DMS153 treated with DMSO at 0.1 percent for 48 hours (cell line): ENCODE results near the gene NOL4L.
"Not testable (repeated sequence)": the region's sequence is repeated elsewhere in the genome, so short reads cannot be mapped to it uniquely, and the experiment has no call there.

Source experiments
- DNase-seq: peaks from one replicate; lab custom pipeline; 2025; ENCODE audit not compliant: unreplicated experiment; lab: John Stamatoyannopoulos, UW

NOL4L gene

DNA sequence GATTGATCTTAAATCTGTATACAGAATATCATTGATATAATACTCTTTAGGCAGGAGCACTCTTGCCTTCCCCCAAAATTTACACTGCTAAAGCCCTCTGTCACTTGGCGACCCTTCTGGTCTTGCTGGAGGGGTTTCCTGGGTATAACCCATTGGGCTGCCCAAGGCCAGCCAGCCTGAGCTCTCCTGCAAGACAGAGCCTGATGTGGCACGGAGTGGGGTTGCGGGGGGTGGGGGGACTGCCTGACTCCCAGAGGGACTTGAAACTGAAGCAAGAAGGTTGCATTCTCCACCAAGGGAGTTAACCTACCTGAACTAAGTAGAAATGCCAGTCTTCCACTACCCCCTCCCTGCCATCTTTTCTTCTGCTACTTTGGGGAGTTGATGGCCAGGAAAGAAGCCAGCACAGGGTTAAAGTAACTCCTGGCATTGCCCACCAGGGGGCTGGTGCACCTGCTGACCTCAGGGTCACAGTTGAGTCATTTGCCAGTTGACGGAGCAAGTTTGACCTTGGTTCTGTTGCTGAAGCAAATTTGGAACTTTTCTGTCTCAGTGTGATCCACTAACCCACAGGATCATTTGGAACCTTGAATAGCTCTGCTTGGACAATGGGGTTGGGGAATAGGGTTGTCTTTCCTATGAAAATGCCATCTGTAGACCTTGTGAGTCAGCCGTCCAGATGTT, 147.6 kb downstream of the NOL4L start:
- DNase-seq: no peak

DNA sequence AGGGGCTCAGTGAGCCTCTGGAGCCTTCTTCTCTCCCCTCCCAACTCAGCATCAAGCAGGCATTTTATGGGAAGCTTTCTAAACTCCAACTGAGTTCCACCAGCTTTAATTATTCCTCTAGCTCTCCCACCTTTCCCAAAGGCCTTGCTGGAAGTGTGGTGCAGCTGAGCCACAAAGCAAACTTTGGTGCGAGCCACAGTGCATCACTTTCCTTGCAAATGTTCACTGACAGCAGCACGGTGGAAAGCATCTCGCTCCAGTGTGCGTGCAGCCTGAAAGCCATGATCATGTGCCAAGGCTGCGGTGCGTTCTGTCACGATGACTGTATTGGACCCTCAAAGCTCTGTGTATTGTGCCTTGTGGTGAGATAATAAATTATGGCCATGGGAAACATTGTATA, 148.2 kb downstream of the NOL4L start:
- no peak for DNase-seq

DNA sequence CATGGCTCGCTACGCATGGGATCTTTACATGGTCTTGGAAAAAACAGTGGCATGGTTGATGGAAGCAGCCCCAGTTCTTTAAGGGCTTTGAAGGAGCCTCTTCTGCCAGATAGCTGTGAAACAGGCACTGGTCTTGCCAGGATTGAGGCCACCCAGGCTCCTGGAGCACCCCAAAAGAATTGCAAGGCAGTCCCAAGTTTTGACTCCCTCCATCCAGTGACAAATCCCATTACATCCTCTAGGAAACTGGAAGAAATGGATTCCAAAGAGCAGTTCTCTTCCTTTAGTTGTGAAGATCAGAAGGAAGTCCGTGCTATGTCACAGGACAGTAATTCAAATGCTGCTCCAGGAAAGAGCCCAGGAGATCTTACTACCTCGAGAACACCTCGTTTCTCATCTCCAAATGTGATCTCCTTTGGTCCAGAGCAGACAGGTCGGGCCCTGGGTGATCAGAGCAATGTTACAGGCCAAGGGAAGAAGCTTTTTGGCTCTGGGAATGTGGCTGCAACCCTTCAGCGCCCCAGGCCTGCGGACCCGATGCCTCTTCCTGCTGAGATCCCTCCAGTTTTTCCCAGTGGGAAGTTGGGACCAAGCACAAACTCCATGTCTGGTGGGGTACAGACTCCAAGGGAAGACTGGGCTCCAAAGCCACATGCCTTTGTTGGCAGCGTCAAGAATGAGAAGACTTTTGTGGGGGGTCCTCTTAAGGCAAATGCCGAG, 148.8 kb downstream of the NOL4L start:
- no peak for DNase-seq

DNA sequence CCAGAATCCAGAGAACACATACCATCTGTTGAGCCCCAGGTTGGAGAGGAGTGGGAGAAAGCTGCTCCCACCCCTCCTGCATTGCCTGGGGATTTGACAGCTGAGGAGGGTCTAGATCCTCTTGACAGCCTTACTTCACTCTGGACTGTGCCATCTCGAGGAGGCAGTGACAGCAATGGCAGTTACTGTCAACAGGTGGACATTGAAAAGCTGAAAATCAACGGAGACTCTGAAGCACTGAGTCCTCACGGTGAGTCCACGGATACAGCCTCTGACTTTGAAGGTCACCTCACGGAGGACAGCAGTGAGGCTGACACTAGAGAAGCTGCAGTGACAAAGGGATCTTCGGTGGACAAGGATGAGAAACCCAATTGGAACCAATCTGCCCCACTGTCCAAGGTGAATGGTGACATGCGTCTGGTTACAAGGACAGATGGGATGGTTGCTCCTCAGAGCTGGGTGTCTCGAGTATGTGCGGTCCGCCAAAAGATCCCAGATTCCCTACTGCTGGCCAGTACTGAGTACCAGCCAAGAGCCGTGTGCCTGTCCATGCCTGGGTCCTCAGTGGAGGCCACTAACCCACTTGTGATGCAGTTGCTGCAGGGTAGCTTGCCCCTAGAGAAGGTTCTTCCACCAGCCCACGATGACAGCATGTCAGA, 149.6 kb downstream of the NOL4L start:
- no peak for DNase-seq

- DNase-seq: no peak
Observed at GRCh38 chr20:32434434-32434833, 150.7 kb downstream of the NOL4L start.

DNA sequence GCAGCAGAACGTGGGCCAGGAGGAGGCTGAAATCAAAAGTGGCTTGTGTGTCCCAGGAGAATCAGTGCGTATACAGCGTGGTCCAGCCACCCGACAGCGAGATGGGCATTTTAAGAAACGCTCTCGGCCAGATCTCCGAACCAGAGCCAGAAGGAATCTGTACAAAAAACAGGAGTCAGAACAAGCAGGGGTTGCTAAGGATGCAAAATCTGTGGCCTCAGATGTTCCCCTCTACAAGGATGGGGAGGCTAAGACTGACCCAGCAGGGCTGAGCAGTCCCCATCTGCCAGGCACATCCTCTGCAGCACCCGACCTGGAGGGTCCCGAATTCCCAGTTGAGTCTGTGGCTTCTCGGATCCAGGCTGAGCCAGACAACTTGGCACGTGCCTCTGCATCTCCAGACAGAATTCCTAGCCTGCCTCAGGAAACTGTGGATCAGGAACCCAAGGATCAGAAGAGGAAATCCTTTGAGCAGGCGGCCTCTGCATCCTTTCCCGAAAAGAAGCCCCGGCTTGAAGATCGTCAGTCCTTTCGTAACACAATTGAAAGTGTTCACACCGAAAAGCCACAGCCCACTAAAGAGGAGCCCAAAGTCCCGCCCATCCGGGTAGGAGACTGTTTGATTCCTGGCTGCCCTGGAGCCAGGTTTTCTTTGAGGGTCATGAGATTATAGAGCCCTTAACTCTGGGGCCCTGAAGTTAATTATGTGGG, 151.7 kb downstream of the NOL4L start:
- DNase-seq: no peak

GRCh38 chr20:32432277-32432676, 152.9 kb downstream of the NOL4L start:
- DNase-seq: no peak

DNA sequence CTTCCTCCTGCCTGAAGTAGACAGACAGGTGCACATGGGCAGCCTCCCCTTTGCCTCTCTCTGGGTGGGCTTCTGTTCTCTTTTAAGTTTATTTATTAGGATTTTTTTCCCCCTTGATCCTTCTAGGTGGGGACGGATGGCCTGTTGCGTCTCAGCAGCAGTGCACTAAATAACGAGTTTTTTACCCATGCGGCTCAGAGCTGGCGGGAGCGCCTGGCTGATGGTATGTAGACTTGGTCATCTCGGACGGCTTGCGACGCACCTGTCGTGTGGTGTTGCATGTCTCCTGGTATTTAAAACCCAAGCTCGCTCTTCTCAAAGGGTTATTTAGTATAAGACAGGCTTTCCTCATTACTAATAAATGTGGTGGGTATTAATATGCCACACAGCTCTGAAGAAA, 153.7 kb downstream of the NOL4L start:
- DNase-seq: no peak

DNA sequence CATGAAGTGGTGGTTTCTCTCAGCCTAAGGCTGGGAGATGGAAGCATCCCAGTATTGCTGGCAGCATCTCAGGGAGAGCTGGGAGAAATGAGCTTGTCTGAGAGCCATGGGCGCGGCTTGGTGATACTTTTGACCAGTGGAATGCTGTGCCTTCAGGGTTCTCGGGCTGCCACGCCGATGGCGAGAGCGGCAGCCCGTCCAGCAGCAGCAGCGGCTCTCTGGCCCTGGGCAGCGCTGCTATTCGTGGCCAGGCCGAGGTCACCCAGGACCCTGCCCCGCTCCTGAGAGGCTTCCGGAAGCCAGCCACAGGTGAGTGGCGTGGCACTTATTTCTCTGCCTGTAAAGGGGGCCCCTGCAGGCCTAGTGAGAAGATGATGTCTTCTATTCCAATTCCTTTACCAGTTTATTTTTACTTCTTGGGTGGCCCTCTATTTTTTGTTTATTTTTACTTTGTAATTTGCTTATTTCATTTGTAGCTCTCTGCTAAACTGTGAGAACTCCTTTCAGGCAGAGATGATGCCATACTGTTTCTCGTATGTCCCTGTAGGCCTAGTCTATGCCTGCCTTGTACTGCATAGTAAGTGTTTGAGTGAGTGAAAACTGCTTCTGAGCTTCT, 155.3 kb downstream of the NOL4L start:
- DNase-seq: no peak

GRCh38 chr20:32429343-32429742, 155.8 kb downstream of the NOL4L start:
- DNase-seq: no peak

DNA sequence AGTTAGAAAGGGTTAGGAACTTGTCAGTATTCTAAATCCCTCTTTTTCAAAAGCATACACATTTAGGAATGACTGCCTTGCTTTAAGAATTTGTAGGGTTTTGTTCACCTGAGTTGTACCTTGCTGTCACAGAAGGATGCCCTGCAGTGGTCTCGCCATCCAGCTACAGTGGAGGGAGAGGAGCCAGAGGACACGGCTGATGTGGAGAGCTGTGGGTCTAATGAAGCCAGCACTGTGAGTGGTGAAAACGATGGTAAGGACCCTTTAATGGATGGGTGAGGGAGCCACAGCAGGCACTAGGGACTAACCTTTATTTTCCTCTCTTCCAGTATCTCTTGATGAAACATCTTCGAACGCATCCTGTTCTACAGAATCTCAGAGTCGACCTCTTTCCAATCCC, 157.1 kb downstream of the NOL4L start:
- no peak for DNase-seq

DNA sequence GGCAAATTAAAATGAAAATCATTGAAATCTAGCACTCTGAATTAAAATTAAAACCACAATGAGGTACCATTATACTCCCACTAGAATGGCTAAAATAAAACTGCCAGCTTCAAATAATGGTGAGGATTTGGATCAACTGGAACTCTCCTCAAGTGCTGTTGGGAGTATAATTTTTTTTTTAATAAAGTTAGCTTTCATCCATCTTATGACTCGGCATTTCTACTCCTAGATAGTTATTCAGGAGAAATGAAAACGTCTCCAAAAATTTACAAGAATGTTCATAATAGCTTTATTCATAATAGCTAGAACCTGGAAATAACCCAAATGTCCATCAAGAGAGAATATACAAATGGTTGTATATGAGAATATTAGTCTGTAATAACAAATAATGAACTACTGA, 163.8 kb downstream of the NOL4L start:
- DNase-seq: no peak

DNA sequence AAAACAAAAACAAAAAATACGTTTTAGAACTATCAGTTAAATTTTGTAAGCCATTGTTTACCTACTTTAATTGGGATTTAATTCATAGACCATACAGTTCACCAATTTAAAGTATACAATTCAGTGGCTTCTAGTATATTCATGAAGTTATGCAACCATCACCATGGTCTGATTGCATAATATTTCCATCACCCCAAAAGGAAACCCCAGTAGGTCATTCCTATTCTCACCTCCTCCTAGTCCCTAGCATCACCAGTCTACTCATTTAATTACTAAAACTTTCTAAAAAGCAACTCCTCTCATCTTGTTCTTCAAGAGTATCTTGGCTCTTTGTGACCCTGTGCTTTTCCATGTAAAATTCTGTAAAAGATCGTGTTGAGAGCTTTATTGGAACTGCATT, 166.8 kb downstream of the NOL4L start:
- no peak for DNase-seq

- DNase-seq: no peak
Observed at GRCh38 chr20:32416206-32416605, 168.9 kb downstream of the NOL4L start.

- no peak for DNase-seq
Observed at GRCh38 chr20:32415494-32415893, 169.6 kb downstream of the NOL4L start.

DNA sequence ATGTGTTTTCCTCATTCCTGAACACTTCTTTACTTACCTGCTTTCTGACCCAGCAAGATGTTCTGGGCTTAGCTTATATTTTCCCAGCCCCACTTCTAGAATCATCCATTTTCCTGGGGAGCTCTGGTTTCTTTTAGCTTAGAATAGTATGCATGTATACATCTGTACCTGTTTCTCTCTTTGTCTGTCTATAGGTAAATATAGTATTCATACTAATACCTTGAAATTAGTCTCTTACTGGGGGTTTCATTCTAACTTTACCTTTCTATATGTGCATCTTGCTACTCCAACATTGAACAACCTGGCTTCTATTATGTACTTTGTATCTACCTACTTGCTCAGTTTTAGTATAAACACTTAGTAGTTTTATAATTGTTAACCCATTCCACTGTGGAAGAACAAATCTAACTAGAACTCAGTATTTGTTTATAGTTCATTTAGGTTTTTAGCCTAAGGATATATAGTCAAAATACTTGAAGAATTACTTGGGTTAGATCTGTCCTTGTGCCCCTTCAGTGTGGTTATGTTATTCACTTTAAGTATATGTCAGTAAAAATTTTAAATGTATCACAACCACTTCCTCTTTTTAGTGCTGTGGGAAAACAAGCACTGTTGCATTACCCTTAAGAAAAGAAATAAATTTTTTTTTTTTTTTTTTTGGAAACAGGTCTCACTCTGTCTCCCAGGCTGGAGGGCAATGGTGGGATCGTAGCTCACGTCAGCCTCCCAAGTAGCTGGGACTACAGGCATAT, 173.0 kb downstream of the NOL4L start:
- DNase-seq: no peak

DNA sequence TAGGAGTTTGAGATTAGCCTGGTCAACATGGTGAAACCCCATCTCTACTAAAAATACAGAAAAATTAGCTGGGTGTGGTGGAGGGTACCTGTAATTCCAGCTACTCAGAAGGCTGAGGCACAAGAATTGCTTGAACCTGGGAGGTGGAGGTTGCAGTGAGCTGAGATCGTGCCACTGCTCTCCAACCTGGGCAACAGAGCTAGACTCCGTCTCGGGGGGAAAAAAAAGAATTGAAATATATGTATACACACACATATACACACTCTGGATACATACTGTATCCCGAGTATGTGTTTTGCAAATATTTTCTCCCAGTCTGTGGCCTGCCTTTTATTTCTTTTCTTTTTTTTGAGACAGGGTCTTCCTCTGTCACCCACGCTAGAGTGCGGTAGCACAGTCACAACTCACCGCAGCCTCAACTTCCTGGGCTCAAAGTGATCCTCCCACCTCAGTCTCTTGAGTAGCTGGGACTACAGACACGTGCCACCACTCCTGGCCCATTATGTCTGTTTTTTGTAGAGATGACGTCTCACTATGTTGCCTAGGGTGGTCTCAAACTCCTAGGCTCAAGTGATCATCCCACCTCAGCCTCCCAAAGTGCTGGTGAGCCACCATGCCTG, 177.9 kb downstream of the NOL4L start:
- not testable (repeated sequence) for DNase-seq

- DNase-seq: no peak
Observed at GRCh38 chr20:32406701-32407100, 178.4 kb downstream of the NOL4L start.

DNA sequence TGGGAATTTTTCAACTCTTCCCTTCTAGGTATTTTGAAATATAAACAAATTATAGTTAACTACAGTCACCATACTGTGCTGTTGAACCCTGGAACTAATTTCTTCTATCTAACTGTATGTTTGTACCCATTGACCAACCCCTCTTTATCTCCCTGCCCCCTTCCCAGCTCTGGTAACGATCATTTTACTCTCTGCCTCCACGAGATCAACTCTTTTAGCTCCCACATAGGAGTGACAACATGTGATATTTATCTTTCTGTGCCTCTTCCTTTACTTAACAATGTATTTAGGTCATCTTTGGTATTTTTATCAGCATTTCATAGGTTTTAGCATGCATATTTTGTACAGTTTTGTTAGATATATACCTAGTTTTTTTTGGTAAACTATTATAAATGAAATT, 181.1 kb downstream of the NOL4L start:
- DNase-seq: no peak

- no peak for DNase-seq
Observed at GRCh38 chr20:32400476-32400875, 184.7 kb downstream of the NOL4L start.
